SW 1271 (cell line): ENCODE results near the gene PPP1R2C.

Experiments used
- DNase-seq, 2 experiments: peaks; one replicate each; lab custom pipeline; 2025; lab: John Stamatoyannopoulos, UW

PPP1R2C gene

DNA sequence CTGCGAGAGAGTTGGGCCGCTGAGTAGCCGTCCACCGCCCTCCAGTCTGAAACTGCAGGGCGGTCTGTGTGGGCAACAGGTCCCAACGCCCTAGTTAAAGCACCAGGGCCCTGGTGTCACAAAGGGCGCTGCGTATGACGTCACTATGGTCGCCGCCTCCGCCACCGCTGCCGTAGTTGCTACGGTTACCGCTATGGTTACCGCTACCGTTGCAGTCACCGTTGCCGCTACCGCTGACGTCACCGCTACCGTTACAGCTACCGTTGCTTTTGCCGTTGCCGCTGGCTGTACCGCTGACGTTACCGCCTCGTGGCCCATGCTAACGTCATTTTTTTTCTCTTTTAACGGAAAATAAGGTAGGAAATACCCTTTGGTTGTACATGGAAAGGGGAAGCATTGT lies at the start of gene PPP1R2C:
TSS of gene PPP1R2C (minus strand) at position 68 of the 400 bp plus-strand sequence. CDS start 84 bp downstream, outside the sequence.
- DNase-seq, result no peak

- no peak for DNase-seq
Measured at GRCh38 chrX:42825201-42825600, 47.2 kb upstream of the PPP1R2C start.

GRCh38 chrX:42824541-42824940 lies 46.6 kb upstream of the PPP1R2C start:
- no peak for DNase-seq

DNA sequence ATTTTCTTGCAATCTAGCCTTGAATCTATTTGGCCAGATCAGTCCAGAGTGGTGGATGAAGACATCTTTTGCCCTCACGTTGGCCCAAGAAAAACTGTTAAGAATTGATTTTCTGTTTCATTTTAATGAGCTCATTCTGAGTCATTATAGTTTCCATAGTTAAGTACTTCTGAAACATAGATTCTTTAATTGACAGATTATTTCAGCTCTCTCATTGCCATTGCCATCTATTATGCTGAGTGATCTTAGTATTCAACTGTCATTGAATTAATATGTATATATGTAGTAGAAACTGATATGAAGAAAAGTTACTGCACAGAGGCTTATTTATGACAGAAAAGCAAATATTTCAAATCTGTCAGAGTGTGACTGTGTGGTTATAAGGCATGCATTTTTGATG lies 45.5 kb upstream of the PPP1R2C start:
- no peak for DNase-seq

GRCh38 chrX:42821803-42822443 lies 44.0 kb upstream of the PPP1R2C start:
- no peak for DNase-seq

DNA sequence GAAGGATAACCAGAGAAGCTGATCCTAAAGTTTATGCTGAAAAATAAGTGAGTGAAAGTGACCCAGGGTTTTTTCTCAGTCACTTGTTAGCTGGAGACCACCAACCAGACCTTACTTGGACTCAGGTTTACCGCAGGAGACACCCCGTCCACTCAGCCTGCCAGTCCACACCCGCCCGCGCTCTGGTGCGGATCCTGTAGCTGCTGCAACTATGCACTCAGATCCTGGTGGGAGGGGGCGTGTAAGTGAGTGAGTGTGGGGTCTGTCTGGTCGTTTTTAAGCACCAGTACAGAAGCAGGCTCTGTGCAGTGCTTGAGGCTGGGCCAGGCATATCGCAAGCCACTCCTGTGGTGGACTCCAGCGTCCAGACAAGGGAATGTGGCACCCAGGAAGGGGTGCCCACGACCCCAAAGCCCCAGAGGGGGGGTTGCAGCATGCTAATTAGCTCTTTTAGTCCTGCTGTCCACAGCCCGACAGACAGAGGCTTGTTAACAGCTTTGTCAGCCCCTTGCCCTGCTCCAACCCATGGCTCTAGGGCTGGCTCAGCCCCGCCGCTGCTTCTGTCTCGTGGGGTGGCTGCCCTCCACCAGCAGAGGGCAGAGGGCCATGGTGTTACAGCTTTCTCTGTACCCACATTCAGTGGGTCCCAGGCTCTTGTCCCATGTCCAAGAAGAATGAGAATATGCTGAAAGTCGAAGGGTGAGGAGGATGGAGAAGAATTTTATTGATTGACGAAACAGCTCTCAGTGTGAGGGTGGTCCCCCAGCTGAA lies 40.4 kb upstream of the PPP1R2C start:
- no peak for DNase-seq

GRCh38 chrX:42809569-42809968 lies 31.6 kb upstream of the PPP1R2C start:
- no peak for DNase-seq

- DNase-seq, result no peak
Measured at GRCh38 chrX:42807393-42807792, 29.4 kb upstream of the PPP1R2C start.

DNA sequence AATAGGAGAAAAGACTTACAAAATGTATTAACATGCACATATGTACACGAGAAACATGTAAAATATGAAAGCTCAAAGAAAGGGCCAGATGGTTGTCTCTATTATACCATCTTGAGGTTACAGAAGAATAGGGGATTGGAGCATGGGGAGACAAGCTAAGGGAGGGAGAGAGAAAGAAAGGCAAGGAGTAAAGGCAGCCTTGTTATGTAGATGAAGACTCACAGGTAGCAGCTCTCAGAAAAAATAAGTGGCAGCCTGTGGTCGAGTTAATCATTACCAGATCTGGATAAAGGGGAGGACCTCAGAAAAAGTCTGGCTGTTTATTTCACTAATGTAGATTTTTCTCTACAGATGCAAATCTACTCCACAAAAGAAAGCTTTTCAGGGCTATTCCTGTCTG lies 26.6 kb upstream of the PPP1R2C start:
- DNase-seq, result no peak

DNA sequence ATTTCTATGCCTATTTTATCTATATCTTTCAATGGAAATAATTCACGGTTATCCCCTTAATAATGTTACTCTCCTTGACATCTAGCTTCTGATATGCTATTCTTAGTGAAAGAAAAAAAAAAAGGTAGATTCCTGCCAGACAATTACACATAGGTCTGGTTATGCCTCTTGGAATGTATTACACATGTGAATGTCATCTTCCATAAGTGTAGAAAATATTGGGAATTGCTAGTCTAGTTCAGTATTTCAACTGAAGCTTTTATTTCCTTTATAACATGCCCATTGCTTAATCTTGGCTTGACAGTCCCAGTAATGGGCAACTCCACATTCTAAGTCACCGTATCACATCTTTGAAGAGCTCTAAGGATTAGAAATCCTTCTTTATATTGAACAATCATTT lies 25.4 kb upstream of the PPP1R2C start:
- no peak for DNase-seq

- DNase-seq, result no peak
Measured at GRCh38 chrX:42797651-42798269, 19.8 kb upstream of the PPP1R2C start.

GRCh38 chrX:42783451-42783850 lies 5.5 kb upstream of the PPP1R2C start:
- no peak for DNase-seq

DNA sequence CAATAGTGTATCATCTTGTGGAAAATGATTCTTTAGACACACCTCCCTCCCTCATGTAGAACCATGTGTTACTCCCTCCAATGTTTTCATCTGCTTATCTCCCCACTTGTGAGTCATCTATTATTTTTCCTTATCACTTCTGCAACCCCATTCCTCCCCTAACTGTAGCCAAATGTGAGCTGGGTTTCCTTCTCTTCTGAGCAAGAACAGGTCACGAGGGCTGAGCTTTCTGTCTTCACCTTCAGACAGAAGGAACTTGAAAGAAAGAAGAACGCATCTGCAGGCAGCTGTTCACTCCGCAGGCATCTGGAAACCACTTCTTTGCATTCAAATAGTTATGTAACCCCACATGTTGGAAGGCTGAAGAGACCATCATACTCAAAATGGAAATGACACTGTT lies 1.8 kb downstream of the PPP1R2C start:
- DNase-seq, result no peak

DNA sequence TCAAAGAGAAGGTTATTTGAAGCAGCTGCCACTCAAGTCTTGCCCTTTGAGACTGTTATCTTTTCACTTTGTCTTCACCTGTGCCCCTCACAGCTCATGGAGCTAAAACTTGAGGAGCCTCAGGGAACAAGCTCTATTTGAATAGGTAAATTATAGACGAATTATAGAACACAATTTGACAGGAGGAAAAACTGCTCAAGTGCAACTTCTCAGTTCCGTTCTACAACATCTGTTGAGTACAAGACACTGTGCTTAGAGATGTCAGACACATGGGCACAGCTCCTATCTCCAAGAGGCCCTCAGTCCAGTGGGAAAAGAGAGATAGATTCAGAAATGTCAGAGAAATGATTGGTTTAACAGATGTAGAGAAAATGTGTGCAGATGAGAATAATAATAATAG lies 5.1 kb downstream of the PPP1R2C start:
- no peak for DNase-seq

- no peak for DNase-seq
Measured at GRCh38 chrX:42771506-42772335, 6.2 kb downstream of the PPP1R2C start.

DNA sequence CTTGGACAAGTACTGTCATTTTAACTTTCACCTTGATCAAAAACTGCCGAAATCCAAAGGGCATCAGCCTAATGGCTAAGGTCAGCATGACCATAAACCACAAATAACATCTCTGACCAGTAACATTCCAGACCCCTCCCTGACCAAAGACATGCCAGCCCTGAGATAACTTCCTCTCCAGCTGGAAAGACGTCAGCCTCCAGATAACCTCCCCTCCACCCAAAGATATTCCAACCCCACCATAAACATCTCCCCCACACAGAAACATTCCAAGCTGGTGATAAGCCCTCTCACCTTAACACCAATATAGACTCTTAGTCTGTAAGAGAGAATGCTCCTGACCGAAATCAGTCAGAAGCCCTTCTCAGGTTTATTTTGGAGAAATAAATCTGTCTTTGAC lies 7.4 kb downstream of the PPP1R2C start:
- DNase-seq, result no peak

- no peak for DNase-seq
Measured at GRCh38 chrX:42759881-42760280, 18.1 kb downstream of the PPP1R2C start.

GRCh38 chrX:42755815-42756214 lies 22.1 kb downstream of the PPP1R2C start:
- no peak for DNase-seq

GRCh38 chrX:42754603-42755002 lies 23.4 kb downstream of the PPP1R2C start:
- no peak for DNase-seq

- DNase-seq, result no peak
Measured at GRCh38 chrX:42754115-42754514, 23.8 kb downstream of the PPP1R2C start.

- no peak for DNase-seq
Measured at GRCh38 chrX:42752730-42753129, 25.2 kb downstream of the PPP1R2C start.

DNA sequence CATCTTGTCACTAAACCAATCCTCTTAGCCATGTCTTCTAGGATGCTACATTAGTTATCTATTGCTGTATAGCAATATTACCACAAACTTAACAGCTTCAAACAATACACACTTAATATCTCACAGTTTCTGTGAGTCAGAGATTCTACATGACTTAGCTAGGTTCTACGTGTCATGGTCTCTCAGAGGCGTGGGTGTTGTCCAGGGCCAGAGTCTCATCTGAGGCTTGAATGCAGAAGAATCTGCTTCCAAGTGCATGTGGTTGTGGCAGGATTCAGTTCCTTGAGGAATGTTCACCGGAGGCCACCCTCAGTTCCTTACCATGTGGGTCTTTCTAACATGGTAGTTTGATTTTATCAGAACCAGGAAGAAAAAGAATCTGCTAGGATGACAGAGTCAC lies 26.4 kb downstream of the PPP1R2C start:
- no peak for DNase-seq
